Uterus (tissue), 2 donors: ENCODE measurements around the gene CD164L2.

ENCODE experiments used
- POLR2A ChIP-seq, 2 donors: fragments of 450-650 bp; IDR thresholded peaks; one replicate each; pipeline ENCODE4 v1.6.1; 2016; ENCODE audit warnings: antibody characterized with exemption in 2 of 2, mild to moderate bottlenecking in 1 of 2, moderate library complexity in 1 of 2
- TF ChIP-seq, protein P1 (sequence below), 4 experiments: fragments of 200-600 bp in 2 of 4; fragments of 450-650 bp in 2 of 4; sonication (generic) in 2 of 4; IDR thresholded peaks; one replicate each; pipeline ENCODE4 v1.5.1; 2016 to 2019; ENCODE audit warnings: antibody characterized with exemption in 4 of 4, mild to moderate bottlenecking in 2 of 4, moderate library complexity in 1 of 4

GRCh38 chr1:27398405-27399149 is 15.4 kb upstream of the CD164L2 start:
- TF ChIP-seq, protein P1, sequence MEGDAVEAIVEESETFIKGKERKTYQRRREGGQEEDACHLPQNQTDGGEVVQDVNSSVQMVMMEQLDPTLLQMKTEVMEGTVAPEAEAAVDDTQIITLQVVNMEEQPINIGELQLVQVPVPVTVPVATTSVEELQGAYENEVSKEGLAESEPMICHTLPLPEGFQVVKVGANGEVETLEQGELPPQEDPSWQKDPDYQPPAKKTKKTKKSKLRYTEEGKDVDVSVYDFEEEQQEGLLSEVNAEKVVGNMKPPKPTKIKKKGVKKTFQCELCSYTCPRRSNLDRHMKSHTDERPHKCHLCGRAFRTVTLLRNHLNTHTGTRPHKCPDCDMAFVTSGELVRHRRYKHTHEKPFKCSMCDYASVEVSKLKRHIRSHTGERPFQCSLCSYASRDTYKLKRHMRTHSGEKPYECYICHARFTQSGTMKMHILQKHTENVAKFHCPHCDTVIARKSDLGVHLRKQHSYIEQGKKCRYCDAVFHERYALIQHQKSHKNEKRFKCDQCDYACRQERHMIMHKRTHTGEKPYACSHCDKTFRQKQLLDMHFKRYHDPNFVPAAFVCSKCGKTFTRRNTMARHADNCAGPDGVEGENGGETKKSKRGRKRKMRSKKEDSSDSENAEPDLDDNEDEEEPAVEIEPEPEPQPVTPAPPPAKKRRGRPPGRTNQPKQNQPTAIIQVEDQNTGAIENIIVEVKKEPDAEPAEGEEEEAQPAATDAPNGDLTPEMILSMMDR (IDR thresholded peaks at IDR 0.05) = no peak
- no peak for TF ChIP-seq POLR2A (IDR thresholded peaks at IDR 0.05)
